Esophagus muscularis mucosa (tissue), 4 donors: ENCODE measurements around the gene ERC2. TPM values are rescaled to one million over a fixed set of nuclear protein-coding genes. Genes with fewer than 3 reads are reported as not detected.

Source experiments
- DNase-seq: peaks from one replicate; pipeline ENCODE4 v3.0.0-alpha.2; 2017; ENCODE audit errors: extremely low spot score
- H3K27ac ChIP-seq, 4 donors: fragments of 200-600 bp; sonication (generic); replicated peaks in 1 of 4; 1 replicate in 3 of 4; 2 replicates in 1 of 4; pipeline ENCODE4 v1.5.1; 2016 to 2019; ENCODE audit warnings: mild to moderate bottlenecking in 1 of 4
- H3K27me3 ChIP-seq, 4 donors: fragments of 200-600 bp; sonication (generic); one replicate each; pipeline versions ENCODE4 v1.5.1 to v1.6.0; 2016 to 2019
- H3K36me3 ChIP-seq, 4 donors: fragments of 200-600 bp; sonication (generic); one replicate each; pipeline ENCODE4 v1.5.1; 2016 to 2019
- H3K4me1 ChIP-seq, 4 donors: fragments of 200-600 bp; sonication (generic); one replicate each; pipeline ENCODE4 v1.5.1; 2016 to 2019
- H3K4me3 ChIP-seq, 4 donors: fragments of 200-600 bp; sonication (generic); 1 replicate in 2 of 4; 2 replicates in 2 of 4; pipeline ENCODE4 v1.5.1; 2016 to 2019; ENCODE audit warnings: mild to moderate bottlenecking in 4 of 4, moderate library complexity in 1 of 4
- H3K9me3 ChIP-seq, 4 donors: fragments of 200-600 bp; sonication (generic); 1 replicate in 3 of 4; 2 replicates in 1 of 4; pipeline ENCODE4 v1.5.1; 2016 to 2019
- EP300 ChIP-seq: sonication (generic); formaldehyde crosslinking; IDR thresholded peaks from one replicate; pipeline ENCODE4 v1.6.1; 2017; ENCODE audit warnings: antibody characterized with exemption
- POLR2A ChIP-seq: fragments of 450-650 bp; IDR thresholded peaks from one replicate; pipeline ENCODE4 v1.6.1; 2017; ENCODE audit warnings: antibody characterized with exemption, moderate library complexity, mild to moderate bottlenecking, low read depth
- POLR2AphosphoS5 ChIP-seq, 2 donors: sonication (generic); formaldehyde crosslinking; IDR thresholded peaks; one replicate each; pipeline ENCODE4 v1.6.1; 2017; ENCODE audit warnings: antibody characterized with exemption in 2 of 2
- WGBS: methylation state at CpG from one replicate; pipeline ENCODE4 v1.1.5; 2018; 5-methylcytosine and 5-hydroxymethylcytosine counted together
- intact Hi-C: fragments of 100-400 bp; cut with DNase I; formaldehyde crosslinking; loops from one replicate; pipeline ENCODE4 v1.15.1; 2023
- total RNA-seq, 4 donors: library from RNA; depleted of rRNA; stranded (reverse); fragments of >200 nt; gene quantifications; one replicate each; pipeline versions ENCODE4 v1.1.0 to v1.2.1, GENCODE V29; 2016
- TF ChIP-seq, protein P1 (sequence below), 3 experiments: fragments of 200-600 bp in 2 of 3; fragments of 450-650 bp in 1 of 3; sonication (generic) in 2 of 3; IDR thresholded peaks; one replicate each; pipeline ENCODE4 v1.5.1; 2017 to 2019; ENCODE audit warnings: antibody characterized with exemption in 3 of 3, mild to moderate bottlenecking in 2 of 3, moderate library complexity in 1 of 3

ERC2 gene
- total RNA-seq, 4 donors from 2014 or later = 0.42 to 2.0 (median 1.5) TPM

DNA sequence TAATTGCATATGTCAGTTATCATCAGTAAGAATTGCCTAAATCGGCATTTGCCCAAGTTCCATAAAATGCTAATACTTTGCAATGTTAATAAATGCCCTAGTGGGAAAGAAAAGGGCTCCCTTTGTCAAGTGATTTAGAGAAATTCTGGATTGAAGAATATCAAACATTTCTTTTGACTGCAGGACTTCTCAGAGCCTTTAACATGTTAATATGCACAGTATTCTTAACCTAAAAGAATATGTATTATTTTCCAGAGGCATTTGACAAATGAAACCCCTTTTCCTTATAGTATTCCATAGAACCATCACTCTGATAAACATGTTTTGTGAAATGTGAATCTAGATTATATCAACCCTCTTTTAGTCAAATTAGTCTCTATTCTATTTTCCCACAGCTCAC is 529.0 kb downstream of the ERC2 start:
- H3K27me3 ChIP-seq = no peaks in the 10 kb centered on the region
- no peaks in the 10 kb centered on the region for H3K36me3 ChIP-seq
- 92% methylated on average over 1 of the region's 1 CpG for WGBS
- no peaks in the 10 kb centered on the region for H3K4me1 ChIP-seq
- H3K9me3 ChIP-seq = no peaks in the 10 kb centered on the region
- no peak overlapping the region for H3K4me3 ChIP-seq
- no peak for DNase-seq
- intact Hi-C loops = no loop called here
- no peak overlapping the region for H3K27ac ChIP-seq
- no peak for TF ChIP-seq POLR2AphosphoS5 (IDR thresholded peaks at IDR 0.05)
- no peak for TF ChIP-seq POLR2A
- TF ChIP-seq, protein P1, sequence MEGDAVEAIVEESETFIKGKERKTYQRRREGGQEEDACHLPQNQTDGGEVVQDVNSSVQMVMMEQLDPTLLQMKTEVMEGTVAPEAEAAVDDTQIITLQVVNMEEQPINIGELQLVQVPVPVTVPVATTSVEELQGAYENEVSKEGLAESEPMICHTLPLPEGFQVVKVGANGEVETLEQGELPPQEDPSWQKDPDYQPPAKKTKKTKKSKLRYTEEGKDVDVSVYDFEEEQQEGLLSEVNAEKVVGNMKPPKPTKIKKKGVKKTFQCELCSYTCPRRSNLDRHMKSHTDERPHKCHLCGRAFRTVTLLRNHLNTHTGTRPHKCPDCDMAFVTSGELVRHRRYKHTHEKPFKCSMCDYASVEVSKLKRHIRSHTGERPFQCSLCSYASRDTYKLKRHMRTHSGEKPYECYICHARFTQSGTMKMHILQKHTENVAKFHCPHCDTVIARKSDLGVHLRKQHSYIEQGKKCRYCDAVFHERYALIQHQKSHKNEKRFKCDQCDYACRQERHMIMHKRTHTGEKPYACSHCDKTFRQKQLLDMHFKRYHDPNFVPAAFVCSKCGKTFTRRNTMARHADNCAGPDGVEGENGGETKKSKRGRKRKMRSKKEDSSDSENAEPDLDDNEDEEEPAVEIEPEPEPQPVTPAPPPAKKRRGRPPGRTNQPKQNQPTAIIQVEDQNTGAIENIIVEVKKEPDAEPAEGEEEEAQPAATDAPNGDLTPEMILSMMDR (IDR thresholded peaks at IDR 0.05) = no peak
- TF ChIP-seq EP300 = no peak

DNA sequence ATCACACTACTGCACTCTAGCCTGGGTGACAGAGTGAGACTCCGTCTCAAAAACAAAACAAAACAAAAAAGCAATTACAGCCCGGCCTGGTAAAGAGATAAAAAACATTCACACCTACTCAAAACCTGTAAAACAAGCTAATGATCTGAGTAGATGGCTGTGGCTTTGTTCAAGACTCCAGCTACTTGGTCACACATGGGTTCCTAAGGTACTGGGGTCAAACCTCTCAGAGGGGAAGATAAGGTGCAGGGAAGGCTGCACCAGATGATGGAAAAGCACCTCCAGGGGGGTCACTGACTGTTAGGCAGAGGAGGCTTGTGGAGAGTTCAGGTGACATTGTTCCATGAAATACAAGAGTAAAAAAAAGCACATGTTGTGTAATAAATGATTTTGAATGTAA is 531.0 kb downstream of the ERC2 start:
- Histone ChIP-seq H3K27ac (no peak overlapping the region), H3K4me1 (no peaks in the 10 kb centered on the region), H3K27me3 (no peaks in the 10 kb centered on the region), H3K9me3 (no peaks in the 10 kb centered on the region), H3K4me3 (no peak overlapping the region), H3K36me3 (no peaks in the 10 kb centered on the region)
- intact Hi-C loops = no loop called here
- WGBS = 92% methylated on average over 2 of the region's 2 CpGs
- TF ChIP-seq POLR2A (no peak), EP300 (no peak), POLR2AphosphoS5 (IDR thresholded peaks at IDR 0.05) (no peak)
- TF ChIP-seq, protein P1 (IDR thresholded peaks at IDR 0.05) = no peak
- DNase-seq = no peak

DNA sequence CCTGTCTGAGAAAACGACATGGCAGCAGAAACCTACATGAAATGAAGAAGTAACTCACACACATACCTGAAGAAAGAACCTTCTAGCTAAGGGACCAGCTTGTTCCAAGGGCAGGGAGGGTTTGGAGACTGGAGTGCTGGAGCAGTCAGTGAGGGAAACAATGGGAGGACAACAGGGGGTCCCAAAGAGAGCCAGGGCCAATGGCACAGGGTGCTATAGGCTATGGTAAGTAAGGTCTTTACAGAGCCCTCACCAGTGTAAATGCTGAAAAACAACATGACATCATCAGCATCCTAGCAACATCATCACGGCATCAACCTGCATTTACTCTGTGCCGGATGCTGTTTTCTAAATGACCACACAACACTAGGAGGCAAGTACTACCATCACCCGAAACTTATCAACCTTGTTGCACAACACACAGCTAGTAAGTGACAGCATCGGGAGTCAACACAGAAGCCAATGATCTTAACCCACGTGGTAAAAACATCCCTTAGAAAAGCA is 531.7 kb downstream of the ERC2 start:
- no peak overlapping the region for H3K4me3 ChIP-seq
- H3K4me1 ChIP-seq = no peaks in the 10 kb centered on the region
- no peak overlapping the region for H3K27ac ChIP-seq
- TF ChIP-seq POLR2AphosphoS5 (IDR thresholded peaks at IDR 0.05) = no peak
- TF ChIP-seq POLR2A = no peak
- no peak for TF ChIP-seq EP300
- TF ChIP-seq, protein P1 (IDR thresholded peaks at IDR 0.05) = no peak
- no peak for DNase-seq
- H3K9me3 ChIP-seq = no peaks in the 10 kb centered on the region
- 89% methylated on average over 6 of the region's 6 CpGs for WGBS
- no peaks in the 10 kb centered on the region for H3K27me3 ChIP-seq
- intact Hi-C loops = no loop called here
- H3K36me3 ChIP-seq = no peaks in the 10 kb centered on the region

DNA sequence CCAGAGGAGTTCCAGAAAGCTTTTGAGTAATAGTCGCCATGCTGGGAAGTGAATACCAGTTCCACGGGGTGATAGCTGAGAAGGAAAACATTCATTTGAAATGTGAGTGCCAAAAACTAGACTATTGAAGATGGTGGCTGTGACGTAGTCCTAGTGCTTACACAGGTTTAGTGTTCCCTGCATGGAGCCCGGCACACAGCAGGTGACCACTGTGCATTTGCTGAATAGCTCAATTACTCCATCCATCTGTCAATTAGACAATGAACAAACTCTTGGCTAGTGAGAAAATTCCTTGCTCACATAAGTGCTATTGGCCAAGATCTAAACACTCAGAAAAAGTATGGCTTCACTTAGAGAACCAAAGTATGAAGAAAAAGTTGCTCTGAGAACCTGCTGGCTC is 533.0 kb downstream of the ERC2 start:
- DNase-seq = no peak
- Histone ChIP-seq H3K4me1 (no peaks in the 10 kb centered on the region), H3K27ac (no peak overlapping the region), H3K4me3 (no peak overlapping the region), H3K36me3 (no peaks in the 10 kb centered on the region), H3K9me3 (no peaks in the 10 kb centered on the region), H3K27me3 (no peaks in the 10 kb centered on the region)
- intact Hi-C loops = no loop called here
- TF ChIP-seq POLR2AphosphoS5 (IDR thresholded peaks at IDR 0.05) (no peak), EP300 (no peak), POLR2A (no peak)
- TF ChIP-seq, protein P1 (IDR thresholded peaks at IDR 0.05) = no peak
- WGBS = 91% methylated on average over 4 of the region's 4 CpGs

DNA sequence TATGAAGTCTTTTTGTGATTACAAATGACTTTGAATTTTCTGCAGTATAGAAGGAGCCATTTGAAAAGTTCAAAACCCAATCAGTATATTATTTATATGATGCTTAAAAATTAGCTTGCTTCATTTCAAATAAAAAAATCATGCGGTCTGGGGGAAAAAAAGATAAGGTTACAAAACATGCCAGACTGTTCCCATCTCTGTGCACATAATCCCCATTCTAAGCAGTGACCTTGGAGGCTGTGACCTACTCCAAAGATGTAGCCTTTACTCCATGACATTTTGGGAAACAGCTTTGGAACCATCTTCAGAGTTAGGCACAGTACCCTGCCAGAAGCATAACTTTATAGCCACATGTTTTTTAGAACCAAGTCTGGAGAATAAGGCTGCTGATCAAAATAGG is 533.5 kb downstream of the ERC2 start:
- no peak for DNase-seq
- no peaks in the 10 kb centered on the region for H3K4me1 ChIP-seq
- TF ChIP-seq POLR2AphosphoS5 (IDR thresholded peaks at IDR 0.05) (no peak), EP300 (no peak), POLR2A (no peak)
- TF ChIP-seq, protein P1 (IDR thresholded peaks at IDR 0.05) = no peak
- no peaks in the 10 kb centered on the region for H3K36me3 ChIP-seq
- WGBS = 93% methylated on average over 1 of the region's 1 CpG
- no peaks in the 10 kb centered on the region for H3K9me3 ChIP-seq
- no peaks in the 10 kb centered on the region for H3K27me3 ChIP-seq
- no peak overlapping the region for H3K27ac ChIP-seq
- no peak overlapping the region for H3K4me3 ChIP-seq
- intact Hi-C loops = no loop called here
